ENCODE data around the gene GABRB1.

The GABRB1 gene

GRCh38 chr4:47471064-47471463 lies 439.7 kb downstream of the GABRB1 start:
- no peak for DNase-seq (ENCODE audit: low spot score)

GRCh38 chr4:47471591-47471990 lies 440.2 kb downstream of the GABRB1 start:
- DNase-seq (ENCODE audit: low spot score) = no peak

- no peak for DNase-seq (ENCODE audit: low spot score)
Observed at GRCh38 chr4:47473141-47473750, 441.9 kb downstream of the GABRB1 start.

GRCh38 chr4:47474799-47475198 lies 443.4 kb downstream of the GABRB1 start:
- DNase-seq (ENCODE audit: low spot score) = no peak

GRCh38 chr4:47475411-47475810 lies 444.0 kb downstream of the GABRB1 start:
- DNase-seq (ENCODE audit: low spot score) = no peak
